Esophagus (tissue), 2 donors: Measurements from ENCODE around the gene GTF2F1. TPM values are rescaled to one million over a fixed set of nuclear protein-coding genes. Genes with fewer than 3 reads are reported as not detected.
"Not testable (repeated sequence)": the region's sequence is repeated elsewhere in the genome, so short reads cannot be mapped to it uniquely, and the experiment has no call there.

Experiments used
- H3K27ac ChIP-seq, 2 donors: one replicate each; pipeline ENCODE4 v1.5.1; 2013; ENCODE audit warnings: low read depth in 2 of 2, mild to moderate bottlenecking in 2 of 2, inconsistent platforms in 1 of 2, low read length in 1 of 2, moderate library complexity in 1 of 2
- H3K27me3 ChIP-seq, 2 donors: one replicate each; pipeline ENCODE4 v1.6.1; 2013; ENCODE audit warnings: low read length in 2 of 2, control low read depth in 1 of 2, mild to moderate bottlenecking in 1 of 2; ENCODE audit not compliant: insufficient read depth in 2 of 2, control insufficient read depth in 1 of 2
- H3K36me3 ChIP-seq, 2 donors: one replicate each; pipeline ENCODE4 v1.6.1; 2013; ENCODE audit warnings: low read length in 1 of 2; ENCODE audit not compliant: control insufficient read depth in 2 of 2, insufficient read depth in 2 of 2
- H3K4me1 ChIP-seq, 2 donors: one replicate each; pipeline ENCODE4 v1.6.1; 2013; ENCODE audit warnings: low read length in 1 of 2; ENCODE audit not compliant: control insufficient read depth in 2 of 2, insufficient read depth in 2 of 2
- H3K4me3 ChIP-seq, 2 donors: one replicate each; pipeline ENCODE4 v1.5.1; 2013; ENCODE audit warnings: low read length in 2 of 2, mild to moderate bottlenecking in 2 of 2, low read depth in 1 of 2, moderate library complexity in 1 of 2
- H3K9me3 ChIP-seq, 2 donors: one replicate each; pipeline ENCODE4 v1.6.1; 2013; ENCODE audit warnings: mild to moderate bottlenecking in 2 of 2, low read depth in 1 of 2, low read length in 1 of 2, moderate library complexity in 1 of 2; ENCODE audit not compliant: control insufficient read depth in 2 of 2, insufficient read depth in 1 of 2
- WGBS, 2 donors: extraction: QIAGEN DNeasy Blood & Tissue Kit; methylation state at CpG; one replicate each; pipeline ENCODE4 v1.1.7; 2013; 5-methylcytosine and 5-hydroxymethylcytosine counted together
- polyA plus RNA-seq, 2 donors: library from polyadenylated mRNA; stranded (reverse); fragments of 200-250 nt; gene quantifications; one replicate each; pipeline ENCODE4 v1.2.3, GENCODE V29; 2013
- donor health status: healthy with polysubstance abuse.
- donor health status: Bipolar disorder and iron deficiency.

The GTF2F1 gene
- polyA plus RNA-seq, 2 donors: 35.7 to 46.6 TPM

DNA sequence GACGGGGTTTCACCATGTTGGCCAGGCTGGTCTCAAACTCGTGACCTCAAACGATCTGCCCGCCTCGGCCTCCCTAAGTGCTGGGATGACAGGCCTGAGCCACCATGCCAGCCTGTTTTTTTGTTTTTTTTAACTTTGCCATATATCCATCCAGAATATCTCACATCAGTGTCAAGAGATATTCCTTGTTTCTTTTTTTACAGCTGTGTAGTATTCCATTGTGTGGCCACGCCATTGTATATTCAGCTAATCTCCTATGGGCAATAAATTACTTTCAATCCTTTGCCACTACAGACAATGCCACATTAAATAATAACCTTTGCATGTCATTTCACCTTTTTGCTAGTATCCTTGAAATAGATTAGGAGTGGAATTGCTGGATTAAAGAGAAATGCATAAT, 16.4 kb upstream of the GTF2F1 start:
- Histone ChIP-seq H3K36me3 (peaks cover 0 to 3% of the 10 kb centered on the region in 2 donors), H3K4me3 (no peak overlapping the region), H3K27ac (no peak overlapping the region), H3K9me3 (no peaks in the 10 kb centered on the region), H3K27me3 (no peaks in the 10 kb centered on the region), H3K4me1 (peaks cover 0 to 2% of the 10 kb centered on the region in 2 donors)
- 88 to 89% methylated on average over 6 of the region's 6 CpGs for WGBS, 2 donors

DNA sequence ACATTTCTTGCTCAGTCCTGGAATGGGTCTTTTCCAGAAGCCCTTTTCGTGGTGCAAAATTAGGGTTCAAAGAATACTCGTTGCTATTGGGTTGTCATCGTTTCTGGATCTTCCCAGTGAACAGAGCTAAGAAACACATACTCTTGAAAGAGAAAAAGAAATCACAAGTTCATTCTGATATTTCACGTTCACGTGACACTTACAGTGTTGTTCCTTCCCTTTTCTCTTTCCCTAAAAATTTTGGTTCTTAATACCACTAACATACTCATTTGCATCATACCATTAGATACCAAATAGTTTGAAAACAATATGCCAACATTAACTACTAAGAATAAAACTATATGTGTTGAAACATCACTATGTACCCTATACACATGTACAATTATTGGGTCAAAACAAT, 13.4 kb upstream of the GTF2F1 start:
- Histone ChIP-seq H3K4me1 (no peaks in the 10 kb centered on the region), H3K27ac (no peak overlapping the region), H3K27me3 (no peaks in the 10 kb centered on the region), H3K9me3 (no peaks in the 10 kb centered on the region), H3K36me3 (no peaks in the 10 kb centered on the region), H3K4me3 (no peak overlapping the region)
- WGBS, 2 donors: 80 to 81% methylated on average over 5 of the region's 5 CpGs

DNA sequence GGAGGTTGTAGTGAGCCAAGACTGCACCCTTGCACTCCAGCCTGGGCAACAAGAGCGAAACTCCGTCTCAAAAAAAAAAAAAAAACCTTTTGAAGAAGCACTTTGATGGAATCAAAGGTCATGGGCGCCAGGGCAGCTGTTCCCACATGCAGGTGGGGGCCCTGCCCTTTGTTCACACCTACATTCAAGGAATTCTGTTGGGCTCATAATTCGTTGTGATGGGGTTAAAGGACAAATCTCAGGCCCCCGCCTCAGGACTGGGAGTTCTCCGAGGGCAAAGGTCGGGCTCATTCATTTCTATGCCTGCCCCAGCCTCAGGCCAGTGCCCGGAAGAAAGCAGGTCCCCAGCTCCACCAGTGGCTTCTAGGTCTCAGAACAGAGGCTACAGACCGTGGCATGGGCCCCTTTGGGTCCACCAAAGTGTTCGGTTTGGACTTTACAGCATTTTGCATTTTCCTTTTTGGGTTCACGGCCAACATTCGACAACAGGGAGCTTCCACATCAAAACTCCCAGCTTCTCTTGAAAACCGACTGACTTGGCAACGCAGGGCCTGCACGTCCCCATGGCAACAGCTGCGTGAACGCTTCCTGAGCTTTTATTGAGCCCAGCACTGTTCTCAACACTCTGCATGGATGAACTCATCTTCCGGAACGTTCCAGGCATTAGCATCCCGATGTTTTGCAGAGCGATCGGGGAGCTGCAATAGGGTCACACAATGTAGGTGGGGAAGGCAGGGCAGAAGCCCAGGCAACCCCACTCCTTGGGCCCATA, 10.1 kb upstream of the GTF2F1 start:
- Histone ChIP-seq H3K4me1 (no peaks in the 10 kb centered on the region), H3K27ac (no peak overlapping the region), H3K9me3 (no peaks in the 10 kb centered on the region), H3K36me3 (no peaks in the 10 kb centered on the region), H3K27me3 (no peaks in the 10 kb centered on the region), H3K4me3 (no peak overlapping the region)
- 48 to 57% methylated on average over 22 of the region's 22 CpGs for WGBS, 2 donors

DNA sequence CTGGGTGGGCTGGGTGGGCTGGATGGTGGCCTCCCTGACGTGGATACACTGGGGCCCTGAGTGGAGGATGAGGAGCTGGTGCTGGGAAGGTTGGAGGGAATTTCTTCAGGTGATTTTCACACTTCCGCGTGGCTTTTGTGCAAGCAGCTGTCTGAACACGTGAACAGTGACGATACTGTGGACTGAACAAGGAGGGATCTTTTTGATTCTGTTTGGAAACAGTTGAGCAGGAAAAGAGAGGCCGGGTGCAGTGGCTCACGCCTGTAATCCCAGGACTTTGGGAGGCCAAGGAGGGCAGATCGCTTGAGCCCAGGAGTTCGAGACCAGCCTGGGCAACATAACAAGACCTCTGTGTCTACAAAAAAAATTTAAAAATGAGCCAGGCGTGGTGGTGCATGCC, 9.1 kb upstream of the GTF2F1 start:
- 76 to 82% methylated on average over 10 of the region's 10 CpGs for WGBS, 2 donors

DNA sequence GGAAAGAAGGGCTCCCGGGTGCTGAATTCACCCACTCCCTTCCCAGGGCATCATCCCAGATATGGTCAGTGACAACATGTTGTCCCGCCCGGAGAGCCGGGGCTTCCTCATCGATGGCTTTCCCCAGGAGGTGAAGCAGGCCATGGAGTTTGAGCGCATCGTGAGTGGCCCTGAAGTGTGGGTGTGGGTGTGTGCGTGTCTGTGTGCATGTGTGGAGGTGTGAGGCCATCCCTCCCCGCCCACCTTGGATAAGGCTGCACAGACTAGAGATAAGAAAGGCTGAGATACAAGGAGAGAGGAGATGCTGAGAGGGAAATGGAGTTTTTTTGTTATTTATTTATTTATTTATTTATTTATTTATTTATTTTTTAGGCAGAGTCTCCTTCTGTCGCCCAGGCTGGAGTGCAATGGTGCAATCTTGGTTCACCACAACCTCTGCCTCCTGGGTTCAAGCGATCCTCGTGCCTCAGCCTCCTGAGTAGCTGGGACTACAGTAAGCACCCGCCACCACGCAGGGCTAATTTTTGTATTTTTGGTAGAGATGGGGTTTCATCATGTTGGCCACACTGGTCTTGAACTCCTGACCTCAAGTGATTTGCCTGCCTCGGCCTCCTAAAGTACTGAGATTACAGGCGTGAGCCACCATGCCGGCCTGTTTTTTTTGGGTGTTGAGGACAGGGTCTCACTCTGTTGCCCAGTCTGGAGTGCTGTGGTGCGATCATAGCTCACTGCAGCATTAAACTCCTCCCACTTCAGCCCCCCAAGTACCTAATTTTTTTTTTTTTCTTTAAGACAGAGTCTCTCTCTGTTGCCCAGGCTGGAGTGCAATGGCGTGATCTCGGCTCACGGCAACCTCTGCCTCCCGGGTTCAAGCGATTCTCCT, 7.3 kb upstream of the GTF2F1 start:
- H3K4me3 ChIP-seq, H3K36me3 ChIP-seq, H3K4me1 ChIP-seq, H3K9me3 ChIP-seq, H3K27ac ChIP-seq, H3K27me3 ChIP-seq: not testable (repeated sequence)
- WGBS, 2 donors: 87 to 93% methylated on average over 23 of the region's 23 CpGs

More for the DNA sequence above, 9.1 kb upstream of the GTF2F1 start:
- Histone ChIP-seq H3K27me3 (no peaks in the 10 kb centered on the region), H3K9me3 (no peaks in the 10 kb centered on the region), H3K4me1 (no peaks in the 10 kb centered on the region), H3K4me3 (no peak overlapping the region), H3K36me3 (no peaks in the 10 kb centered on the region), H3K27ac (no peak overlapping the region)

DNA sequence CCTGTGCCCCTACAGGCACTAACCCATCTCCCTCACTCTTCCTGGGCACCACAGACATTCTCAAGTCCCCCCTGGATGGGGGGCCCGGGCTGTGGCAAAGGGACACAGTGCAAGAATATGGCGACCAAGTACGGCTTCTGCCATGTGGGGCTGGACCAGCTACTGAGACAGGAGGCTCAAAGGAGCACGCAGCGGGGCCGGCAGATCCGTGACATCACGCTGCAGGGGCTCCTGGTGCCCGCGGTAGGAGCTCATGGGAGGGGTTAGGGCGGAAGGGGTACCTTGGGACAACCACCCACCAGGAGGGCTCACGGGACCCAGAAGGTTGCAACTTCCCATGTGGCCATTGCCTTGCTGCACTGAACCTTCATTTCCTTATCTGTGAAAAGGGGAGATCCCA, 3.3 kb upstream of the GTF2F1 start:
- Histone ChIP-seq H3K9me3 (no peaks in the 10 kb centered on the region), H3K27ac (no peak overlapping the region), H3K27me3 (no peaks in the 10 kb centered on the region), H3K36me3 (no peaks in the 10 kb centered on the region), H3K4me3 (no peak overlapping the region), H3K4me1 (peaks cover 5 to 8% of the 10 kb centered on the region in 2 donors)
- WGBS, 2 donors: 93 to 94% methylated on average over 12 of the region's 12 CpGs

DNA sequence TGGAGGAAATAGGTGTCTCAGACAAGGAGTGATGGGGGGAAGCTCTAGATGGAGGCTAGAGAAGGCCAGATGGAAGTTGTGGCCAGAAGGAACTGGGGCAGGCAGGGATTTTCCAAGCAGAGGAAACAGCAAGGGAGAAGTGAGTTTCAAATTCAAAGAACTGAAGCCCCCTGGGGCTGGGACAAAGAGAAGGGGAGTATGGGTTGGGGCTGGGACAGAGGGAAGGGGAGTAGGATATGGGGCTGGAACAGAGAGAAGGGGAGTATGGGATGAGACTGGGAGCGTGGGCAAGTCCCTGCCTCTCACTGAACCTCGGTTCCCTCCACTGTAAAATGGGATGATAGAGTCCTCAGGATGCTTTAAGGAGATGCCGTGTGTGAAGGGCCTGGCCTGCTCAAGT, 1.9 kb upstream of the GTF2F1 start:
- Histone ChIP-seq H3K27me3 (no peaks in the 10 kb centered on the region), H3K9me3 (no peaks in the 10 kb centered on the region), H3K36me3 (no peaks in the 10 kb centered on the region), H3K4me3 (no peak overlapping the region), H3K27ac (no peak overlapping the region), H3K4me1 (peaks cover 5 to 8% of the 10 kb centered on the region in 2 donors)
- 90 to 98% methylated on average over 3 of the region's 3 CpGs for WGBS, 2 donors

DNA sequence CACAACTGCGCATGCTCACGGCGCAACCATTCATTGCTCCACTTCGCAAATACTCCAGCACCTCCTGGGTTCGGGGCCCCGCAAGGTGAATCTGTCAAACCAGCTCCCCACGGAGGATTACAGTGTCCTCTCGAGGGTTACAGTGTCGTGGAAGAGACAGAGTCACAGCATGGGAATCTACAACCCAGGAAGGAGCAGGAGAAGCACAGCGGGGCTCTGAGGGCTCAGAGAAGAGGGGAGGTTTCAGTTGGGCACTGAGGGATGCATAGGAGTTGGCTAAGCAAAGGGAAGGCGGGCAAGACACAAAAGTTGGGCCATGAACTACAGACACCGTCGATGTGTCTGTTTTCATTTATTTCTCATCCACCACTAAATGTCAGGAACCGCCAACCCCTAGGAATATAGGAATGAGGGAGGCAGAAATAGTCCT, 1.0 kb upstream of the GTF2F1 start:
- Histone ChIP-seq H3K4me3 (peak overlapping the region; percentile 73 to 96), H3K27me3 (no peaks in the 10 kb centered on the region), H3K27ac (peak overlapping the region; percentile 92 to 95), H3K36me3 (peaks cover 0 to 5% of the 10 kb centered on the region in 2 donors), H3K9me3 (no peaks in the 10 kb centered on the region), H3K4me1 (peaks cover 5 to 8% of the 10 kb centered on the region in 2 donors)
- 28 to 29% methylated on average over 14 of the region's 14 CpGs for WGBS, 2 donors

DNA sequence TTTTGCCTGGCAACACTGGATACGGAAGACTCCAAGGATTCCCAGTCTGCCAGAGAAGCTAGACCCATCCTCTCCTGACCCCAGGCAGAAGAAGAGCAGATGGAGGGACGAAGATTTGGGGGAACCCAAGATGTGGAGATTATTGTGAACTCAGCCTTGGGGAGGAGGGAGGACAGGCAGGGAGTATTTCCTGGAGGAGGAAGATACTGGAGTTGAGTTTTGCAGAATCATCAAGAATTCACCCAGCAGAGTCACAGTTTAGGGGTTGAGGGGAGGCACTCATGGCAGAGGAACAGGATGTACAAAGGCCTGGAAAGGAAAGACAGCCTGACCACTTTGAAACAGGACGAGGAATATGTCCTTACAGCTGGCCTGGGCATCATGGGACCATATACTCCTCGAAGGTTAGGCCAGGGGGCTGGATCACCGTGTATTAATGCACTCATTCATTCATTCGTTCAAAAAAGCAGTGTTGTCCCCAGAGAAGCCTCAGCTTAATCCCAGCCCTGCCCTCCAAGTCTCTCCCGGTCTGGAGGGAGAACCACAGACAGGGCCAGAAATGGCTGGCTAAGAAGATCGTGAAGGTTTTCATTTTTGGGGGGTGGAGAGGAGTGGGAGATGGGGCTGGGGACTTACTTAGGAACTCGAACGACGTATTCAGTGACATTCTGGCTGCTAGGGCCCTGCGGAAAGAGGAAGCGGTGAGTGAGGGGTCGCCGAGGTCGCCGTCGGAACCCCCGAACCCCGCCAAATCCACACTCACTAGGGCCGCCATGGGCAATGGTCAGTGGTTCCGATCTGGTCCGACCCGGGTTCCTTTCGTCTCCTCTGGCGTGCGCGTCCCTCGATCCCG, 517 bp downstream of the GTF2F1 start:
- peaks cover 9 to 17% of the 10 kb centered on the region in 2 donors for H3K36me3 ChIP-seq
- H3K27me3 ChIP-seq: no peaks in the 10 kb centered on the region
- H3K27ac ChIP-seq: peak overlapping the region; percentile 92 to 95
- H3K4me1 ChIP-seq: peaks cover 5 to 8% of the 10 kb centered on the region in 2 donors
- no peaks in the 10 kb centered on the region for H3K9me3 ChIP-seq
- peak overlapping the region; percentile 73 to 96 for H3K4me3 ChIP-seq
- 7 to 8% methylated on average over 29 to 30 of the region's 30 CpGs for WGBS, 2 donors
